Neuronal stem cell (in vitro differentiated cells): ENCODE data around the gene FARP1.

Source experiments
- DNase-seq: peaks from one replicate; pipeline ENCODE4 v3.0.0-alpha.2; 2013; ENCODE audit warnings: low spot score
- H2AFZ ChIP-seq: one replicate; pipeline ENCODE4 v1.6.1; 2013; ENCODE audit warnings: mild to moderate bottlenecking, low read length, inconsistent platforms
- H2AK5ac ChIP-seq: 2 replicates; pipeline ENCODE4 v1.6.1; 2013; ENCODE audit warnings: low read depth, mild to moderate bottlenecking, inconsistent platforms, low read length, moderate library complexity, mixed read lengths
- H2BK120ac ChIP-seq: 2 replicates; pipeline ENCODE4 v1.6.1; 2013; ENCODE audit warnings: low read depth, mild to moderate bottlenecking, inconsistent platforms, low read length, moderate library complexity, mixed read lengths
- H2BK12ac ChIP-seq: one replicate; pipeline ENCODE4 v1.6.1; 2013; ENCODE audit warnings: low read length, inconsistent platforms
- H2BK15ac ChIP-seq: 2 replicates; pipeline ENCODE4 v1.6.1; 2013; ENCODE audit warnings: mild to moderate bottlenecking, low read length, inconsistent platforms, mixed read lengths
- H2BK5ac ChIP-seq: one replicate; pipeline ENCODE4 v1.6.1; 2013; ENCODE audit warnings: inconsistent platforms, mild to moderate bottlenecking, low read length, moderate library complexity
- H3K14ac ChIP-seq: one replicate; pipeline ENCODE4 v1.6.1; 2013; ENCODE audit warnings: low read length, inconsistent platforms
- H3K18ac ChIP-seq: 2 replicates; pipeline ENCODE4 v1.6.1; 2013; ENCODE audit warnings: low read length, inconsistent platforms
- H3K23ac ChIP-seq: 2 replicates; pipeline ENCODE4 v1.6.1; 2013; ENCODE audit warnings: low read depth, mild to moderate bottlenecking, mixed read lengths, low read length, inconsistent platforms; ENCODE audit not compliant: poor library complexity
- H3K27ac ChIP-seq: replicated peaks from 3 replicates; pipeline ENCODE4 v1.5.1; 2013; ENCODE audit warnings: low read length, inconsistent platforms
- H3K27me3 ChIP-seq, 3 experiments: 2 replicates each; pipeline ENCODE4 v1.6.1; 2013; ENCODE audit warnings: low read length in 3 of 3, mild to moderate bottlenecking in 2 of 3, inconsistent platforms in 1 of 3, low read depth in 1 of 3, mixed read lengths in 1 of 3, moderate library complexity in 1 of 3; ENCODE audit not compliant: control insufficient read depth in 3 of 3, insufficient read depth in 3 of 3
- H3K36me3 ChIP-seq, 2 donors: replicated peaks in 1 of 2; 2 replicates each; pipeline ENCODE4 v1.6.1; 2013; ENCODE audit warnings: low read length in 2 of 2; ENCODE audit not compliant: control insufficient read depth in 2 of 2, insufficient read depth in 2 of 2
- H3K4ac ChIP-seq: 2 replicates; pipeline ENCODE4 v1.6.1; 2013; ENCODE audit warnings: inconsistent platforms, mild to moderate bottlenecking, low read length, moderate library complexity
- H3K4me1 ChIP-seq, 2 donors: 1 replicate in 1 of 2; 2 replicates in 1 of 2; pipeline ENCODE4 v1.6.1; 2013; ENCODE audit warnings: low read length in 2 of 2, low read depth in 1 of 2; ENCODE audit not compliant: control insufficient read depth in 2 of 2, insufficient read depth in 1 of 2
- H3K4me2 ChIP-seq: one replicate; pipeline ENCODE4 v1.6.1; 2013; ENCODE audit warnings: mild to moderate bottlenecking, low read length, inconsistent platforms; ENCODE audit not compliant: insufficient read depth, poor library complexity, severe bottlenecking
- H3K4me3 ChIP-seq, 2 donors: 2 replicates each; pipeline ENCODE4 v1.5.1; 2013; ENCODE audit warnings: low read length in 2 of 2, mild to moderate bottlenecking in 2 of 2, inconsistent platforms in 1 of 2, moderate library complexity in 1 of 2
- H3K79me1 ChIP-seq: one replicate; pipeline ENCODE4 v1.6.1; 2013; ENCODE audit warnings: low read depth, mild to moderate bottlenecking, inconsistent platforms, low read length, moderate library complexity
- H3K9ac ChIP-seq: one replicate; pipeline ENCODE4 v1.6.1; 2013; ENCODE audit warnings: mild to moderate bottlenecking, low read depth, low read length, inconsistent platforms; ENCODE audit not compliant: poor library complexity
- H3K9me3 ChIP-seq, 2 donors: replicated peaks in 1 of 2; 2 replicates each; pipeline versions ENCODE3 to v1.6.1; 2013; ENCODE audit warnings: low read length in 2 of 2, mild to moderate bottlenecking in 2 of 2, inconsistent platforms in 1 of 2, low read depth in 1 of 2, mixed read lengths in 1 of 2, moderate library complexity in 1 of 2; ENCODE audit not compliant: control insufficient read depth in 2 of 2, insufficient read depth in 1 of 2
- H4K8ac ChIP-seq: one replicate; pipeline ENCODE4 v1.6.1; 2013; ENCODE audit warnings: low read depth, mild to moderate bottlenecking, inconsistent platforms, low read length, moderate library complexity
- H4K91ac ChIP-seq: one replicate; pipeline ENCODE4 v1.6.1; 2013; ENCODE audit warnings: low read length, low read depth, mild to moderate bottlenecking, inconsistent platforms; ENCODE audit not compliant: poor library complexity
- WGBS, 2 donors: extraction: QIAGEN DNeasy Blood & Tissue Kit; methylation state at CpG; one replicate each; pipeline ENCODE4 v1.1.7; 2013; ENCODE audit warnings: missing lambda C conversion rate in 2 of 2, mixed read lengths in 1 of 2; ENCODE audit not compliant: insufficient read length in 2 of 2, insufficient replicate concordance in 1 of 2; ENCODE audit errors: extremely low coverage in 2 of 2; 5-methylcytosine and 5-hydroxymethylcytosine counted together

The FARP1 gene

GRCh38 chr13:98180092-98180491 is 37.2 kb downstream of the FARP1 start:
- Histone ChIP-seq H3K79me1 (peaks cover 15% of the 10 kb centered on the region), H3K14ac (no peak overlapping the region), H3K4ac (no peak overlapping the region), H2AK5ac (no peak overlapping the region), H2BK12ac (no peak overlapping the region), H4K91ac (no peak overlapping the region), H3K9me3 (peaks cover 2 to 17% of the 10 kb centered on the region in 2 donors), H3K4me2 (no peak overlapping the region), H2BK120ac (no peak overlapping the region), H3K23ac (no peak overlapping the region), H3K9ac (no peak overlapping the region), H3K18ac (no peak overlapping the region), H2AFZ (no peak overlapping the region), H3K4me3 (no peak overlapping the region), H3K4me1 (peaks cover 0 to 2% of the 10 kb centered on the region in 2 donors), H3K36me3 (peaks cover 5 to 10% of the 10 kb centered on the region in 2 donors), H3K27me3 (no peaks in the 10 kb centered on the region), H2BK15ac (no peak overlapping the region), H2BK5ac (no peak overlapping the region), H4K8ac (no peak overlapping the region), H3K27ac (no peak overlapping the region)
- WGBS, 2 donors = no CpG with 5 or more reads among the region's 3 CpGs
- DNase-seq = no peak

- Histone ChIP-seq H4K8ac (no peak overlapping the region), H3K27me3 (no peaks in the 10 kb centered on the region), H3K36me3 (peaks cover 5 to 9% of the 10 kb centered on the region in 2 donors), H3K18ac (no peak overlapping the region), H4K91ac (no peak overlapping the region), H3K4me1 (peaks cover 0 to 2% of the 10 kb centered on the region in 2 donors), H2BK12ac (no peak overlapping the region), H3K79me1 (peaks cover 14% of the 10 kb centered on the region), H3K4me3 (no peak overlapping the region), H2BK15ac (no peak overlapping the region), H2AK5ac (no peak overlapping the region), H2AFZ (no peak overlapping the region), H3K4me2 (no peak overlapping the region), H3K23ac (no peak overlapping the region), H3K9ac (no peak overlapping the region), H2BK120ac (no peak overlapping the region), H3K4ac (no peak overlapping the region), H2BK5ac (no peak overlapping the region), H3K27ac (no peak overlapping the region), H3K9me3 (peaks cover 2 to 15% of the 10 kb centered on the region in 2 donors), H3K14ac (no peak overlapping the region)
- no CpG with 5 or more reads among the region's 7 CpGs for WGBS, 2 donors
- DNase-seq = no peak
These were observed 38.4 kb downstream of the FARP1 start for GRCh38 chr13:98181111-98181815.

GRCh38 chr13:98182153-98182552 is 39.3 kb downstream of the FARP1 start:
- Histone ChIP-seq H2AK5ac (no peak overlapping the region), H3K36me3 (peaks cover 0 to under 1% of the 10 kb centered on the region in 2 donors), H2BK5ac (no peak overlapping the region), H4K91ac (no peak overlapping the region), H3K14ac (no peak overlapping the region), H4K8ac (no peak overlapping the region), H2AFZ (no peak overlapping the region), H3K4me3 (no peak overlapping the region), H3K23ac (no peak overlapping the region), H2BK15ac (no peak overlapping the region), H3K18ac (no peak overlapping the region), H3K79me1 (peaks cover 7% of the 10 kb centered on the region), H3K9me3 (peaks cover 0 to 7% of the 10 kb centered on the region in 2 donors), H2BK120ac (no peak overlapping the region), H3K9ac (no peak overlapping the region), H3K27ac (no peak overlapping the region), H3K4me2 (no peak overlapping the region), H3K4ac (no peak overlapping the region), H3K27me3 (no peaks in the 10 kb centered on the region), H3K4me1 (peaks cover 0 to 2% of the 10 kb centered on the region in 2 donors), H2BK12ac (no peak overlapping the region)
- no peak for DNase-seq
- WGBS, 2 donors = no CpG with 5 or more reads among the region's 4 CpGs

GRCh38 chr13:98182589-98182988 is 39.7 kb downstream of the FARP1 start:
- no peak overlapping the region for H3K18ac ChIP-seq
- no peak overlapping the region for H2BK120ac ChIP-seq
- no peak overlapping the region for H2AK5ac ChIP-seq
- no peak overlapping the region for H3K23ac ChIP-seq
- no peak overlapping the region for H3K14ac ChIP-seq
- no peak overlapping the region for H2BK12ac ChIP-seq
- peaks cover 7% of the 10 kb centered on the region for H3K79me1 ChIP-seq
- no CpG with 5 or more reads among the region's 3 CpGs for WGBS, 2 donors
- no peak overlapping the region for H2AFZ ChIP-seq
- no peaks in the 10 kb centered on the region for H3K27me3 ChIP-seq
- peaks cover 0 to 7% of the 10 kb centered on the region in 2 donors for H3K9me3 ChIP-seq
- H3K4me1 ChIP-seq = peaks cover 0 to 2% of the 10 kb centered on the region in 2 donors
- H2BK15ac ChIP-seq = no peak overlapping the region
- no peak overlapping the region for H3K4ac ChIP-seq
- no peak for DNase-seq
- H3K4me3 ChIP-seq = no peak overlapping the region
- H4K8ac ChIP-seq = no peak overlapping the region
- no peak overlapping the region for H3K9ac ChIP-seq
- H4K91ac ChIP-seq = no peak overlapping the region
- H2BK5ac ChIP-seq = no peak overlapping the region
- H3K36me3 ChIP-seq = no peaks in the 10 kb centered on the region
- no peak overlapping the region for H3K4me2 ChIP-seq
- no peak overlapping the region for H3K27ac ChIP-seq
